ENCODE measurements around the gene SGCD.

SGCD gene

DNA sequence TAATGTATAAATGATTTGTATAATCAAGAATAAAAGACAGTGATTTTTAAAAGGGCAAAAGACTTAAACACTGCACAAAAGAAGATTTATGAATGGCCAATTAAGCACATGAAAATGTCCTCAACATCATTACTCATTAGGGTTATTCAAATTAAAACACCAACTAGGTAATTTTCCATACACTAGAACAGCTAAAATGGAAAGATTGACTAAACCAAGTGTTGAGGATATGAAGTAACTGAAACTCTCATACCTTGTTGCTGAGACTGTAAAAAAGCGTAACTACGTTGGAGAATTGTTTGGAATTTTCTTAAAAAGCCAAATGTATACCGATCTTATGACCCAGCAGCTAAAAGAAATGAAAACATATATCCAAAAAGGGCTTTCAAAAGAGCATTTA is 144.9 kb downstream of the SGCD start:
- no peak for DNase-seq

DNA sequence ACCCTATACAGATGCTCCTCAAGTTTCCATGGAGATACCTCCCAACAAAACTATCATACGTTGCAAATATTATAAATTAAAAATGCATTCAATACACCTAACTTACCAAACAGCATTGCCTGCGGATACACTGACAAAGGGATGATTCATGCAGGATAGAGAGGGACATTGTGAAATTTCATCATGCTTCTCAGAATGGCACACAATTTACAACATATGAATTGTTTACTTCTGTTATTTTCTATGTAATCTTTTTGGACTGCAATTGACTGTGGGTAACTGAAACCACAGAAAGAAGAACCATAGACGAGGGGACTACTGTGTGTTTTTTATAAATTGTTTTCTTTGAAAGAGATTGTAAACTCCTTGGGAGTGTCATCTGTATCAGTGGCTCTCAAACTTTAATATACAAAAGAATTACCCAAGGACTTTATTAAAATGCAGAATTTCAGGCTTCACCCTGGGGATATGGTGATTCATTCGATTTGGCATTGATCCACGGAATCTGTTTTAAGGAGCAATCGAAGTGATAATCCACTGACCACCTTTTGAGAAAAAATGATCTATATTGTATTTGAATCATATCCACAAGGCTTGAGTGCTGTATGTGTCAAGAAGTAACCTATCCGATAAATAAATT is 146.4 kb downstream of the SGCD start:
- DNase-seq: no peak

DNA sequence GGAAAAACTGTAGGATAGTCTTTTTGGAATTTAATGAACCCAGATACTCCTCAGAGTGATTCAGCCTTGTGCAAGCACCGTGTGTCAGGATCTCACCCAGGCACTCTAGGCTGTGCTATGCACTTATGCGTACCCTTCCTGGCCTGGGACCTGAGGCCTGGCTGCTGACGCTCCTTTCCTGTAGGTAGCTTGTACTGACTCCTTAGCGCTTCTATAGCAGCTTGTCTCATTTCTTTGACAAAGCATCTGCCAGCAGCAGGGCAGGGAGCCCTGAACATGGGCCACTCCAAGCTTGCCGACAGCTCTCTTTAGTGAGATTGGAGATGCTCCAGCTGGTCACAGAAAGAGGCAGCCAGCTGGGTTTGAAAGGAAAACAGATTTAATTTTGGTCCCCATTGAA is 147.3 kb downstream of the SGCD start:
- DNase-seq: no peak

DNA sequence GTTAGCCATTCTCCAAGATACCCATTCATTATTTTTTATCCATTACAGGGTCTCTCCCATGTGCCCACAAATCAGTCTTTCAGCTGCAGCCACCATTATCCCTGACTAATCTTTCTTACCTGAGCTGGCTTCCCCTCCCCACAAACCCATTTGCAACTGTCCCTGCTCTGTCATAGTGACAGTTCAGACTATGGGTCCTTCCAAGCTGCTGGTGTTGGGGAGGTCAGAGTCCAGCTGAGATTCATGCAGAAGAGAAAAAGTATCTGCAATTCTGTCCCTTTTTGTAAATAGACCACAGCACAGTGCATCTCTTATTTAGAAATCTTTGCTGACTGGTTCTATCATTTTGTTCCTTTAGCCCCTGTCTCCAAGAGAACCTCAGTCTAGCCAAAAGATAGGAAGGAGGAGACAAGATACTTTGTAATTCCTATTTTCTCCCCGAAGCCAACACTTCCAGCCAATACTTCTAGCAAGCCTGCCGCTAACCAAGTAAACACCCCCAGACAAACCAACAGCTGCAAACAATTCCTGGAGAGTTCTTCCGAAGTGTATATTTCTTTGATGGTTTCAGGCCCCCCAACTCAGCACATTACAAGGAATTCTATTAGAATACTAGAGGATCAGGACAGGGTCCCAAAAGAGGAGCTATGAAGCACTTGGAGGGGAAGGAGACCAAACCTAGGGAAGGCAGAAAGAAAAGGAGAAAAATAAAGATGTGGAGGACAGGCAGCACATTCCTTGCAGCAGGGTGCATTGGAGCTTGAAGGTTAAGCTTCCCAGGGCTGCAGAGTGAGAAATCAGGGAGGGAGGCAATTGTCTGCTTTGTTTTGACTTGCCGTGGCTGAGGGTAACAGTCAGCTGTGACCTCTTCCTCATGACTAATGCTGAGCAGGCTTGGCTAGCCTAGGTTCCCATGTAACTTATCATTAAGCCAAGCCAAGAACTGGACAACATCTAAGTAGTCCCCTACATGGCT is 148.5 kb downstream of the SGCD start:
- no peak for DNase-seq

DNA sequence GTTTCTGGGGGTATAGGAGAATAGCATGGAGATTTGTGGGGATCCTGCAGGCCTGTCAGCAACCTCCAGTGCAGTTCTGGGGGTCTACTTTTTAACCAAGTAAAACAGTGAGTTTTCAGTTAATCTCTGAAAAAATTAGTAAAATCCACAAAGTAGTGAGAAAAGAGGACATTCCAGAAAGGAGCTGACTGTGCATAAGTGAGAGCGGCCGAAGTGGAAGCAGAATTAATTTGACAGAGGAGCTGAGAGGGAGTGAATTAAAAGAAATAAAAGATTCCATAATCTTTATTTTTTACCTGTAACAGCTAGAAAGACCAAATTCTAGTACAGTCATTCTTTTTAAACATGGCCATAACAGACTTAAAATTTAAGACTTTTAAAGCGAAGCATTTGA is 149.2 kb downstream of the SGCD start:
- DNase-seq: no peak

DNA sequence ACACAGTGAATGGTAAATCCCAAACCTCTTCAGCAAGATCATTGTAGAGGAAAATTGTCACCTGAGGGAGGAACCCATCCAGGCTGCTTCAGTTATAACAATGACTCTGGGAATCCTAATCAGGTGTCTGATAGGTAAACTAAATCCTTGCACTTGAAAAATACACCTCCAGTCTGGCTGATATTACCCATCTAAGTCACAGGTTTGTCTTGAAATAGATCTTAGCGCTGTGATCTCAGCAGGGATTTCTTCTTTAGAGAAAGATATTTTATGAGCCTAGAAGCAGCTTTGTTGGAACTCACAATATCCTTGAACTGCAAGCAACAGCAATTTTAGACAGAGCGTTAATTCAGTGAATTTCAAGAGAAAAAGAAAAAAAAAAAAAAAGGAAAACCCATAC is 149.7 kb downstream of the SGCD start:
- DNase-seq: no peak

DNA sequence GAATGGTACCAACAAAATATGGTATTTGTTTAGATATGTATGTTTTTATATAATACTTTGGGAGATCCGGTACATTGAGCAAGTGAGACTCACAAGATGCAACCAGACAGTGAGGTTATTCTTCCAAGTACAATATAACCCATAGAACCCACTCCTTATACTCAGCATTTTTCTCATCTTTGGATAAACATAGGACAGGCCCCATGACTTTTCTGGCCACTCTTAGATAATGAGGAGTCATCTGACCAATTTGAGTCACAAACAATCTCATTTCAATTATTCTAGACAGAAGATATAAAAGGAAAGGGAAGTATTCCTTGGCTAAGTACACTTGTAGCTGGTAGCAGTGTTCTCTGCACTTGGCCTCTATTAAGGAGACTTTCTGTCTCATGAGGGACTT is 150.2 kb downstream of the SGCD start:
- DNase-seq: no peak

DNA sequence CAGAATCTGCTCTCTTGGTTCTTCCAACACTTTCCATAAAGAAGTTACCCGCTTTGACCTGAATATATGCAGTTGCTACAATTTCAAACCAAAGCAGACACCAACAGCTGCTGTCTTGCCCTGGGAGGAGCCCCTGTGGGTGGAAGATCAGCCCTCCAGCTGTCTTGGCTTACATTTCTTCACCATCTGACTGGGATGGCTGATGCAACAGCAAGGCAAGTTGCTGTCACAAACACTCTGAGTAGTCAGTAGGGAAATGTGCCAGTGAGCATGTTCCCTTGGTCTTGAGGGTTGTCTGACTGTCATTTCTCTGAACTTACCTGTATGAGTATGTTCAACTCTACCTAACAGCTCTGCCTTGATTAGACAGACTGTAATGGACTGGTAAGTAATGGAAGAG is 152.9 kb downstream of the SGCD start:
- DNase-seq: no peak

DNA sequence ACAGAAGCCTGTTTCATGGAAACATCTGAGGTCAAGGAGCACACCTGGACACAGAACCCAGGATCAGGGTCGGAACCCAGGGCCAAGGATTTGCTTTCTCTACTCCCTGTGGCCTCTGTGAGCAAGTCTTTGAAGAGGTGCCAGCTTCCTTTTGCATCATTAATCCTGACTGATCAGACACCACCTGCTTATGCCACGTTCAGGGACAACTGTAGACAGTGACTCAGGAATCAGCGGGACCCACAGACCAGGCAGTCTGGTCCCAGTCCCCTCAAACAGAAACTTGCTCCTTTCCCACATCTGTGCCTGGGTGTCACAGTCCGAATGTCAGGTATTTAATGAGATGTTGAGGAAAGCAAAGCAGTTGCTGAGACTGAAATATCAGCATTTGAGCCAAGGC is 154.8 kb downstream of the SGCD start:
- no peak for DNase-seq

DNA sequence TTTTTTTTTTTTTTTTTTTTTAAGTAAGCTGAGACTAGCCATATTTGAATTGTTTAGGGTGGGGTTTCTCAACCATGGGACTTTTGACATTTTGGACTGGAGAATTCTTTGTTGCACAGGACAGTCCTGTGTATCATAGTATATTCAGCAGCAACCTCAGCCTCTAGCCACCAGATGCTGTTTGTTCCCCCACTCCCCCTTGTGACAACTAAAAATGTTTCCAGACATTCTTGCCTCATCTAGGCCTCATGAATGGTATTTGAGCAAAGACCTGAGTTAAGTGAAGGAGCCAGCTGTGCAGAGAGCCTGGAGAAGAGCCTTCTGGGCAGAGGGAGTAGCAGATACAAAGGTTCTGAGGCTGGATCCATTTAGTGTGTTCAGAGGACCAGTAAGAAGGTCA is 155.9 kb downstream of the SGCD start:
- no peak for DNase-seq

DNA sequence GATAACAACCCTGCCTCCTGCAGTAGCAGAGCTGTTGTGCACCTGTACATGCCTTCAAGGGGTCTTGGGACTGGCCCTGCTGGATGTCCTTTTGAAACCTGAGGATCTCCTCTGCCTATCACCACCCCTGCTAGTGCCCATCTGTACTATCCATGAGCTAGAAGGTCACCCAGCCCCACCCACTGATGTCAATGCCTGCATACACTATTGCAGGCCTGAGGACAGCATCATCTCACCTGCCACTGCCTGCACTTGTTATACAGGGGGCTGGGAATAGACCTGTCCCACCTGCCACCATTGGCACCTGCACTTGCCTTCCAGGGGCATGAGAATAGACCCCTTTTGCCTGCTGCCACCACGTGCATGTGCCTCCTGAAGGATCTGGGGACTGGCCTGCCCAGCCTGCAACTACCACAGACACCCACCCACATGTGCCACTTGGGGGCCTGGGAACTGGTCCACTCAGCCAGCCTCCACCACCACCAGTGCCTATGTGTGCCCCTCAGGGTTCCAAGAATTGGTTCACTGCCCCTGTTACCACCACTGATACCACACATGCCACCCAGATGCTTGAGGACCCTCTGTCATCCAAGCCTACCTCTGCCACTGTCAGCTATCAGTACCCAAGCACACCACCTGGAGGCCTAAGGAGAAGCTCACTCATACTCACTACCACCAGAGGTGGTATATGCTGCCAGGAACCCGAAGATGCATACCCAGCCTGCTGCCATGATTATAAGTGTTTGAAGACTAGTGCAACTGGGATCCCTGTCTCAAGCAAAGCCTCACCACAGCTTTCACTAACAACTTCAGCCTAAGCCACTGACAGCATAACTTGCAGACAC is 159.7 kb downstream of the SGCD start:
- no peak for DNase-seq

DNA sequence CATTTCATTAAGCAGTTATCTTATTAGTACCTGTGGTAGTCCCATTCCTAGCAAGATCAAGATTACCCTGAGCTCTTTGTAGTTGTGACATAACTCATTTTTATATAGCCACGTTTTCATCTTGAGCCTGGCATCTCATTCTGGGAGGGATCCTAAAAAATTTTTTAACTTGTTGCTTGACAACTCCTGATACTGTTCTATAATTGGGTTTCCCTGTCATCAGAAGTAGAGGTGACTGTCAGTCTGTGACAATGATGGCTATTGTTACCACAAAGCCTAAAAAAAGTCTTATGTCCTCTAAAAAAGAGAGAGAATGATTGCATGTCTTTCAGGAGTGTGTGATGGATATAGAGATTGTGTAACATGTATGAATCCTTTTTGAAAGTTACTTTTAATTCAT is 164.8 kb downstream of the SGCD start:
- DNase-seq: no peak

DNA sequence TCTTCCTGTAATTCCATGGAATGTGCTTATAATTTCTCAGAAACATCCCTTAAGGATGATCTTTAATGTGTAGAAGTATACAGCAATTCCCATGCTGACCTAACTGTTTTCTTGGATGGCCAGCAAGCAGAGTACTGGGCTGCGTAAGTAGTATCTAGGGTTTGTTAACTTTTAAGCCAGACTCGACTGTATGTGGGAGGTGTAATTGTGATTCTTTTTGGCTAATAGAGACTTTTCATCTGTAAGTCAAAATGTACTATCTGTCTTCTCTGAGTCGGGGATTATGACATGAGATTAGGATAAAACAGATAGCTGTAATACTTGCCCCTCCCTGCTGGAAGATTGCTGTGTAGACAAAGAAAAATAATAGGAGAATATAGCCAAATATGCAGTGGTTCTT is 169.3 kb downstream of the SGCD start:
- no peak for DNase-seq

DNA sequence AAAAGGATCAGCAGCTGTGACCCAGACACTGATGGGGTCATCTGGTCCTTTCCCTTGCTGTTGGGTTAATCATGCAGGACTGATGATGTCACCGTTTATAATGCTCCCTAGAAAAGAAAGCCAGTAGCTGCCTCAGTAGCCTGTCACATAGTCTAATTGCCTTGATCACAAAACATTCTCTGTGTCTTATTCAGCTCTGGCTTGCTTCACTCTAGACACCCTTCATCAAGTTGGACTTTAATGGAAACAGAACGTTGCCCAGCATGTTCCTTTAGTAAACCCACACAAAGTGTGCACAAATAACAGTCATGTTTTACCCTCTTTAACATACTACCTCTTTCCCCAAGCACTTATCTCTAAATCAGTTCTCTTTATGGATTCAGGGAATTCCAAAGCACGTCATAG is 170.8 kb downstream of the SGCD start:
- no peak for DNase-seq

DNA sequence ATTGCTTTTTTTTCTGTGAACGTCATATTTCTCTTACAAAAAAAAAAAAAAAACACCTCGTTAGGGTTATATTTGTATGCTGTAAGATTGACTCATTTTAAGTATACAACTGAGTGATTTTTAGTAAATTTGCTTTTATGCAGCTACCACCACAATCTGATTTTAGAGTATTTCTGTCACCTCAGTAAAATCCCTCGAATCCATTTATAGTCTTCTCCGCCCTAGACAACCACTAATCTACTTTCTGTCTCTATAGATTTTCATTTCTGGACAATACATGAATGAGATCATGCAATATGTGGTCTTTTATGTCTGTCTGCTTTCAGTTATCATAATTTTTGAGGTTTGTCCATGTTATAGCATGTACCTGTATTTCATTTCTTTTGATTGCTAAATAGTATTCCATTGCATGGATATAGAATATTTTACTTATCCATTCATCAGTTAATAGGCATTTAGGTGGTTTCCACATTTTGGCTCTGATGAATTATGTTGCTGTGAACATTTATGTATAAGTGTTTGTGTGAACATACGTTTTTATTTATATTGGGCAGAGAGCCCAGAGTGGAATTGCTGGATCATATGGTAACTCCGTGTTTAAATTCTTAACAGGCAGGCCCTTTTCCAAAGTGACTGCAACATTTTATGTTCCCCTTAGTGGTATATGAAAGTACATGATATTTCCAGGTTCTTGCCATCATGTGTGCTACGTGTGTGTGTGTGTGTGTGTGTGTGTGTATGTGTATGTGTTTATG is 171.4 kb downstream of the SGCD start:
- DNase-seq: no peak

DNA sequence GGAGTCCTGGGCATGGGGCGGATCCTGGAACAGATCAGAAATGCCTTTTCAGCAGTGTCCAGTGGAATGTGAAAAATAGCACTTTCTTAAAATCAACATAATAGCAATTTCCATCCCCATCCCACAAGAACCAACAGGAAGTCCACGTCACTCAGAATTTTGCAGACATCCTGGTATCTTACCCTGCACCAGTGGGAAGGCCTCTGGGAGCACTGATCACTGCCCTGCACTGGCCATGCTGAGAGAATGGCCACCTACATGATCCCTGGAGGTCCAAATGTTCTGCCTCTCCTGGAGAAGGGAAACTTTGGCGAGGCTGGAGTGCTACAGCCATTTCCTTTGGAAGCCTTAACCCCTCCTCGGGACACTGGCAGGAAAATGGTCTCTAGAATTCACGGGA is 173.8 kb downstream of the SGCD start:
- DNase-seq: no peak

DNA sequence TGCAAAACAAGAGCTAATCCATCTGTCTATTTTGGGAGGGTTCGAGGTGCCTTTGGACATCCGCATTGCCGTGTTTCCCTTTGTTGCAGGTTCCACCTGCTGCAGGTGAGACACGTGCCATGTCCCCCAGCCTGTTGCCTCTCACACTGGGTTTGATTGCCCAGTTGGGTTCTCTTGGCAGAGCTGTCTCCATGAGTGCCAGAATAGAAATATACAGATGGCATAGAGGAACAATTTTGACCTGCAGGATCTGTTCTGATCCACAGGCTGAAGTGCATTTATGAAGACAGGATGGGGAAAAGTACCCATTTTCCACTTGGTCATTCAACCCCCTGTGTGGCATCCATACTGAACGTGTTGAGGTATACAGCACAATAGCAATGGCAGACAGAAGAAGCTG is 178.1 kb downstream of the SGCD start:
- no peak for DNase-seq

DNA sequence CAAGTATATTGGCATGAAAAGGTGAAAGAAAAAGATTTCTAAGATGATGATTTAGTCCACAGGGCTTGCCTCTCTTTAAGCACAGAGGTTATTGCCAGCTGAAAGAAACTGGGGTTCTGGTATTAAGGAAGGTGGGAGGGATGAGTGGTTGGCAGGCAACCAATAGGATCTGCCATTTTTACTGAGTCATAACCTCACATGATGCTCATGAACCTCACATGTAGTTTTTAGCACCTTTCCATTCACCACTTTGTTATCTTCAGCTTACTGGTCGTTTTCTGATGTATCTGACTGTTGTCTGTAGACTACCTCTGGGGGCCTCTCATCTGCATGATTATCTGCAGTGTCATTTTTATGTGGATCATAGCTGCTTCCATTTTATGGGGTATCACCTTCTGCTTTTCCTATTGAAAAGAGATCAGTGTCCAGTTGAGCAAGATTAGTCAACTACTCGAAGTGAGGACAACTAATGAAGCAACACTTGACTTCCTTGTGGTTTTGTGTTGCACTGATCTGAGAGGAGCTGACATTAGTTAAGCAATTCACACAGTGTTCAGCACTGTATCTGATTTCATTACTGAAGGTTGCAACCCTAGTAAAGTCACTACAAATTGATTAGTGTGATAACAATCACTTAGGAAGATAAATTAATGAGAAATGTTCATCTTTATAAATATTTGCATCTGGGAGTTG is 186.3 kb downstream of the SGCD start:
- DNase-seq: no peak

DNA sequence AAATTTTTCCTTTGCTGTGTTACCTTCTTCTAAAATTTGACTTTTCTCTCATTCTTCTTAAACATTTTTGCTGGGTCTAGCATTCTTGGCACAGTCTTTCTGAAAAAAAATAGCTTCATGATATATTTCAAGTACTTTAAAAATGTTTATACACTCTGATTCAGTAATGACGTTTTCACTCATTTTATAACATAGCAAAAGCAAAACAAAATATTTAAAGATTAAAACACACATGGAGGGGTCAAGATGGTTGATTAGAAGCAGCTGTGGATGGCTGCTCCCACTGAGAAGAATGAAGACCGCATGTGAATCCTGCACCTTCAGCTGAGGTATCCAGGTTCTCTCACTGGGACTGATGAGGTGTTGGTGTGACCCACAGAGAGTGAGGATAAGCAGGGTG is 188.2 kb downstream of the SGCD start:
- DNase-seq: no peak

DNA sequence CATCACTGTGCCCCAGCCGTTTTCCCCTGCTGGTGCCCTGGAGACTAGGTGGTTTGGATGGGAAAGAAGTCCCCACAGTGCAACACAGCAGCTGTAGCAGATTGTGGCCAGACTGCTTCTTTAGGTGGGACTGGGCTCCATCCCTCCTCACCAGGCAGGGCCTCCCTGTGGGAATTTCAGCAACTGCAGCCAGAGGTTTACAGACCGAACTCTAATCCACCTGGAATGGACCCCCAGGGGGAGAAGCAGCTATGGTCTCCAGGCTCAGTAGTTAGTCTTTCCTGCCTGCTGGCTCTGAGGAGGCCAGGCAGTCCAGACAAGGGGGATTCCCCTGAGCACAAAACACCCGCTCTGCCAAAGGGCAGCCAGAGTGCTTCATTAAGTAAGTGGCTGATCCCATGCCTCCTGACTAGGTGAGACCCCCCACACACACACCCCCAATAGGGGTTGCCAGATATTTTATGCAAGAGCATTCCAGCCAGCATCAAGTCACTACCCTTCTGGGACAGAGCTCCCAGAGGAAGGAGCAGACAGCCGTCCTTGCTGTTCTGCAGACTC is 188.9 kb downstream of the SGCD start:
- DNase-seq: no peak

DNA sequence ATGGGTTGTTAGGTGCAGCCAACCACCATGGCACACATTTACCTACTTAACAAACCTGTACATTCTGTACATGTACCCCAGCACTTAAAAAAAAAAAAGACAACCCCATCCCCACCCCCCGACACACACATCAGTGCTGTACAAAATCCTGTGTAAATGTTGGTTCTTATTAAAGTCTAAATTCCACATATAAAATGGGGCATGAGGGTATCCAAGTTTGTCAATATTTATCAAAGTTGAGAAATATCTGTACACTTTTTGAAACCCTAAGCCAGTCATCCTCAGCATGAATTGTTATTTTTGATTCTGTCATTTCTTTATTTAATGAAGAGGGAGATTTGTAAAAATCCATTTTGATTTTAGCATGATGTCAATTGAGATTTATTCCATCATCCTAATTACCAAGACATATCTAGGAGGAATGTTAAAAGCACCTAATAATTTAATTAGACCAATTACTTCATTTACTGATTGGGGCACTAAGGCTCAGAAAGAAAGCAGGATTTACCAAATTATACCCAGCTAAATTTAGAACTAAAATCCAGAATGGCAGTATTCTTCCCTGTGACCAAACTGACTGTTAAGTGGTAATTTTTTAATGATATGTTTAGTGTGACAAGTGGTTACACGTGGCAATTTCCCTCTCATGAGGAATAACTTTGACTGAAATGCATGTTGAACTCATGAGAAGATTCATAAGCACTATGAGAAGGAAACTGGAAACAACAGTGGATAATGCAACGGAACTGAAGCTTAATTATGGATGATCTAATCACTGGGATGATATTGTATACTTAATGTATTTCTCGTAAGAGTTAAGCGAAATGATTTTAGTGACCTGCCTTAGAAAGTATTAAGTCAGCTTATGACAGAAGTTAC is 195.9 kb downstream of the SGCD start:
- no peak for DNase-seq
